Mesendoderm (in vitro differentiated cells): ENCODE measurements around the gene MRPL34.

Source experiments
- DNase-seq: peaks from one replicate; pipeline ENCODE4 v3.0.0; 2013
- H2AK5ac ChIP-seq: 2 replicates; pipeline ENCODE4 v1.6.1; 2013; ENCODE audit warnings: low read length, inconsistent platforms
- H2BK120ac ChIP-seq: 2 replicates; pipeline ENCODE4 v1.6.1; 2013; ENCODE audit warnings: low read depth, mild to moderate bottlenecking, low read length, moderate library complexity, mixed read lengths
- H2BK15ac ChIP-seq: replicated peaks from 2 replicates; pipeline ENCODE4 v1.6.1; 2013; ENCODE audit warnings: low read depth, mild to moderate bottlenecking, moderate library complexity
- H2BK5ac ChIP-seq: 2 replicates; pipeline ENCODE4 v1.6.1; 2013; ENCODE audit warnings: low read length, inconsistent platforms
- H3K18ac ChIP-seq: 2 replicates; pipeline ENCODE4 v1.6.1; 2013; ENCODE audit warnings: mild to moderate bottlenecking, low read length, mixed read lengths
- H3K23ac ChIP-seq: one replicate; pipeline ENCODE4 v1.6.1; 2013; ENCODE audit warnings: low read length
- H3K27ac ChIP-seq: 2 replicates; pipeline ENCODE4 v1.5.1; 2013; ENCODE audit warnings: low read depth, mild to moderate bottlenecking, inconsistent platforms, low read length, moderate library complexity
- H3K27me3 ChIP-seq: 2 replicates; pipeline ENCODE4 v1.6.1; 2013; ENCODE audit warnings: low read length, control low read depth, mild to moderate bottlenecking, inconsistent platforms; ENCODE audit not compliant: insufficient read depth, poor library complexity
- H3K36me3 ChIP-seq: 2 replicates; pipeline ENCODE4 v1.6.1; 2013; ENCODE audit warnings: low read length, inconsistent platforms; ENCODE audit not compliant: control insufficient read depth, insufficient read depth
- H3K4ac ChIP-seq: one replicate; pipeline ENCODE4 v1.6.1; 2013; ENCODE audit warnings: low read depth, mild to moderate bottlenecking, low read length, moderate library complexity
- H3K4me1 ChIP-seq: 2 replicates; pipeline ENCODE4 v1.6.1; 2013; ENCODE audit warnings: low read depth, low read length, inconsistent platforms; ENCODE audit not compliant: control insufficient read depth
- H3K4me2 ChIP-seq: 2 replicates; pipeline ENCODE4 v1.6.1; 2013; ENCODE audit warnings: low read length
- H3K4me3 ChIP-seq: 2 replicates; pipeline ENCODE4 v1.5.1; 2013; ENCODE audit warnings: mild to moderate bottlenecking, low read length
- H3K56ac ChIP-seq: one replicate; pipeline ENCODE4 v1.6.1; 2013; ENCODE audit warnings: low read length
- H3K79me1 ChIP-seq: 2 replicates; pipeline ENCODE4 v1.6.1; 2013; ENCODE audit warnings: low read length, inconsistent platforms
- H3K79me2 ChIP-seq: 2 replicates; pipeline ENCODE4 v1.6.1; 2013; ENCODE audit warnings: mild to moderate bottlenecking, low read length; ENCODE audit not compliant: control insufficient read depth, insufficient read depth
- H3K9ac ChIP-seq: 2 replicates; pipeline ENCODE4 v1.6.1; 2013; ENCODE audit warnings: low read length, inconsistent platforms
- H4K5ac ChIP-seq: one replicate; pipeline ENCODE4 v1.6.1; 2013; ENCODE audit warnings: low read length
- H4K8ac ChIP-seq: one replicate; pipeline ENCODE4 v1.6.1; 2013; ENCODE audit warnings: low read depth, mild to moderate bottlenecking, control low read depth, low read length, moderate library complexity
- WGBS: extraction: QIAGEN DNeasy Blood & Tissue Kit; methylation state at CpG from one replicate; pipeline ENCODE4 v1.1.7; 2013; ENCODE audit warnings: low lambda C conversion rate, missing lambda C conversion rate; ENCODE audit not compliant: insufficient coverage; ENCODE audit errors: extremely low coverage; 5-methylcytosine and 5-hydroxymethylcytosine counted together

The MRPL34 gene

GRCh38 chr19:17341386-17341785 lies 35.7 kb downstream of the MRPL34 start:
- Histone ChIP-seq H2BK120ac (no peak overlapping the region), H3K79me2 (no peaks in the 10 kb centered on the region)
- no peak for DNase-seq

GRCh38 chr19:17341845-17342244 lies 36.2 kb downstream of the MRPL34 start:
- H3K9ac ChIP-seq = no peak overlapping the region
- no peak overlapping the region for H3K4ac ChIP-seq
- no peak overlapping the region for H3K4me2 ChIP-seq
- no peaks in the 10 kb centered on the region for H3K4me1 ChIP-seq
- no peak overlapping the region for H3K4me3 ChIP-seq
- H3K79me1 ChIP-seq = peaks cover 2% of the 10 kb centered on the region
- no peaks in the 10 kb centered on the region for H3K79me2 ChIP-seq
- H4K5ac ChIP-seq = no peak overlapping the region
- no peaks in the 10 kb centered on the region for H3K27me3 ChIP-seq
- no peaks in the 10 kb centered on the region for H3K36me3 ChIP-seq
- H4K8ac ChIP-seq = no peak overlapping the region
- no peak overlapping the region for H2BK120ac ChIP-seq
- H2BK15ac ChIP-seq = no peak overlapping the region
- no peak overlapping the region for H3K56ac ChIP-seq
- no peak overlapping the region for H2BK5ac ChIP-seq
- no peak overlapping the region for H2AK5ac ChIP-seq
- DNase-seq = no peak
- H3K23ac ChIP-seq = no peak overlapping the region
- no peak overlapping the region for H3K27ac ChIP-seq
- no peak overlapping the region for H3K18ac ChIP-seq
- no CpG with 5 or more reads among the region's 7 CpGs for WGBS

More at GRCh38 chr19:17341386-17341785, 35.7 kb downstream of the MRPL34 start:
- Histone ChIP-seq H2BK5ac (no peak overlapping the region), H3K4me3 (no peak overlapping the region), H3K18ac (no peak overlapping the region), H3K23ac (no peak overlapping the region), H3K56ac (no peak overlapping the region), H3K4me2 (no peak overlapping the region), H3K4ac (no peak overlapping the region), H2BK15ac (no peak overlapping the region), H4K8ac (no peak overlapping the region), H3K27me3 (no peaks in the 10 kb centered on the region), H3K27ac (no peak overlapping the region), H4K5ac (no peak overlapping the region), H3K36me3 (no peaks in the 10 kb centered on the region), H3K4me1 (no peaks in the 10 kb centered on the region), H3K79me1 (peaks cover 2% of the 10 kb centered on the region), H3K9ac (no peak overlapping the region), H2AK5ac (no peak overlapping the region)
- WGBS = no CpG with 5 or more reads among the region's 15 CpGs

- H3K4me3 ChIP-seq = no peak overlapping the region
- no peaks in the 10 kb centered on the region for H3K79me2 ChIP-seq
- no peak overlapping the region for H3K4me2 ChIP-seq
- no CpG with 5 or more reads among the region's 24 CpGs for WGBS
- no peak overlapping the region for H3K56ac ChIP-seq
- no peaks in the 10 kb centered on the region for H3K27me3 ChIP-seq
- H2BK5ac ChIP-seq = no peak overlapping the region
- no peak overlapping the region for H3K23ac ChIP-seq
- no peak overlapping the region for H4K5ac ChIP-seq
- H3K4me1 ChIP-seq = no peaks in the 10 kb centered on the region
- no peak overlapping the region for H2AK5ac ChIP-seq
- no peak overlapping the region for H3K4ac ChIP-seq
- H4K8ac ChIP-seq = no peak overlapping the region
- H3K79me1 ChIP-seq = no peaks in the 10 kb centered on the region
- H2BK120ac ChIP-seq = no peak overlapping the region
- no peak overlapping the region for H2BK15ac ChIP-seq
- peak; percentile 78 for DNase-seq
- H3K9ac ChIP-seq = no peak overlapping the region
- no peak overlapping the region for H3K27ac ChIP-seq
- no peaks in the 10 kb centered on the region for H3K36me3 ChIP-seq
- H3K18ac ChIP-seq = no peak overlapping the region
Measured at GRCh38 chr19:17346109-17346671, 40.5 kb downstream of the MRPL34 start.

GRCh38 chr19:17347361-17347760 lies 41.7 kb downstream of the MRPL34 start:
- no peak for DNase-seq
- no CpG with 5 or more reads among the region's 6 CpGs for WGBS

GRCh38 chr19:17347877-17348276 lies 42.2 kb downstream of the MRPL34 start:
- no peak overlapping the region for H3K23ac ChIP-seq
- H2AK5ac ChIP-seq = no peak overlapping the region
- no peak overlapping the region for H2BK15ac ChIP-seq
- no peaks in the 10 kb centered on the region for H3K79me2 ChIP-seq
- no peak overlapping the region for H4K8ac ChIP-seq
- no peaks in the 10 kb centered on the region for H3K36me3 ChIP-seq
- no peak overlapping the region for H3K4ac ChIP-seq
- H4K5ac ChIP-seq = no peak overlapping the region
- no peak overlapping the region for H2BK5ac ChIP-seq
- H3K79me1 ChIP-seq = no peaks in the 10 kb centered on the region
- H3K18ac ChIP-seq = no peak overlapping the region
- no peak overlapping the region for H3K4me2 ChIP-seq
- no peaks in the 10 kb centered on the region for H3K4me1 ChIP-seq
- no peak overlapping the region for H3K9ac ChIP-seq
- no peak overlapping the region for H3K27ac ChIP-seq
- DNase-seq = no peak
- H3K27me3 ChIP-seq = no peaks in the 10 kb centered on the region
- no peak overlapping the region for H3K4me3 ChIP-seq
- WGBS = no CpG with 5 or more reads among the region's 2 CpGs
- no peak overlapping the region for H2BK120ac ChIP-seq
- no peak overlapping the region for H3K56ac ChIP-seq

More at GRCh38 chr19:17347361-17347760, 41.7 kb downstream of the MRPL34 start:
- H4K5ac ChIP-seq = no peak overlapping the region
- no peaks in the 10 kb centered on the region for H3K27me3 ChIP-seq
- no peak overlapping the region for H2AK5ac ChIP-seq
- no peak overlapping the region for H2BK120ac ChIP-seq
- no peaks in the 10 kb centered on the region for H3K4me1 ChIP-seq
- H3K4me3 ChIP-seq = no peak overlapping the region
- H3K56ac ChIP-seq = no peak overlapping the region
- no peaks in the 10 kb centered on the region for H3K79me2 ChIP-seq
- no peaks in the 10 kb centered on the region for H3K36me3 ChIP-seq
- no peak overlapping the region for H3K9ac ChIP-seq
- no peak overlapping the region for H3K18ac ChIP-seq
- H3K27ac ChIP-seq = no peak overlapping the region
- no peak overlapping the region for H3K4ac ChIP-seq
- no peak overlapping the region for H3K23ac ChIP-seq
- no peaks in the 10 kb centered on the region for H3K79me1 ChIP-seq
- H2BK15ac ChIP-seq = no peak overlapping the region
- no peak overlapping the region for H2BK5ac ChIP-seq
- H4K8ac ChIP-seq = no peak overlapping the region
- no peak overlapping the region for H3K4me2 ChIP-seq

- Histone ChIP-seq H3K27me3 (no peaks in the 10 kb centered on the region), H2BK120ac (no peak overlapping the region), H4K5ac (no peak overlapping the region), H3K4me2 (peak overlapping the region; percentile 31), H3K36me3 (no peaks in the 10 kb centered on the region), H3K4ac (no peak overlapping the region), H3K56ac (peak overlapping the region; percentile 75), H2BK15ac (no peak overlapping the region), H3K23ac (no peak overlapping the region), H2AK5ac (no peak overlapping the region), H3K4me3 (no peak overlapping the region), H3K79me1 (no peaks in the 10 kb centered on the region), H2BK5ac (no peak overlapping the region), H3K9ac (peak overlapping the region; percentile 47), H3K4me1 (no peaks in the 10 kb centered on the region), H3K27ac (no peak overlapping the region), H4K8ac (no peak overlapping the region), H3K79me2 (no peaks in the 10 kb centered on the region), H3K18ac (no peak overlapping the region)
- DNase-seq = peak; percentile 91
- WGBS = no CpG with 5 or more reads among the region's 12 CpGs
Measured at GRCh38 chr19:17348700-17349099, 43.0 kb downstream of the MRPL34 start.
